Aorta (tissue), 5 donors: ENCODE measurements around the gene PLD3. TPM values are rescaled to one million over a fixed set of nuclear protein-coding genes. Genes with fewer than 3 reads are reported as not detected.

ENCODE experiments used
- ATAC-seq: fragments of 200-7000 bp; cut with Tn5 transposase; one replicate; pipeline ENCODE4 v1.9.1; 2022; ENCODE audit warnings: moderate library complexity; ENCODE audit not compliant: low FRiP score
- DNase-seq, 2 donors: peaks; one replicate each; pipeline ENCODE4 v3.0.0-alpha.2; 2020
- H3K27ac ChIP-seq, 2 donors: one replicate each; pipeline ENCODE4 v1.5.1; 2013; ENCODE audit warnings: low read length in 2 of 2, mild to moderate bottlenecking in 2 of 2, moderate library complexity in 2 of 2, control low read depth in 1 of 2, inconsistent platforms in 1 of 2, low read depth in 1 of 2
- H3K27me3 ChIP-seq, 2 donors: one replicate each; pipeline ENCODE4 v1.6.1; 2013; ENCODE audit warnings: control low read depth in 1 of 2, low read length in 1 of 2, mild to moderate bottlenecking in 1 of 2, moderate library complexity in 1 of 2; ENCODE audit not compliant: insufficient read depth in 2 of 2, control insufficient read depth in 1 of 2
- H3K36me3 ChIP-seq, 2 donors: one replicate each; pipeline ENCODE4 v1.6.1; 2013; ENCODE audit warnings: control low read depth in 1 of 2, low read length in 1 of 2, mild to moderate bottlenecking in 1 of 2; ENCODE audit not compliant: insufficient read depth in 2 of 2, control insufficient read depth in 1 of 2
- H3K4me1 ChIP-seq, 2 donors: one replicate each; pipeline ENCODE4 v1.6.1; 2013; ENCODE audit warnings: low read length in 2 of 2, control low read depth in 1 of 2, mild to moderate bottlenecking in 1 of 2, moderate library complexity in 1 of 2; ENCODE audit not compliant: insufficient read depth in 2 of 2, control insufficient read depth in 1 of 2
- H3K4me3 ChIP-seq, 2 donors: one replicate each; pipeline ENCODE4 v1.5.1; 2013; ENCODE audit warnings: low read length in 2 of 2, control low read depth in 1 of 2, mild to moderate bottlenecking in 1 of 2
- H3K9me3 ChIP-seq: one replicate; pipeline ENCODE4 v1.6.1; 2013; ENCODE audit warnings: mild to moderate bottlenecking, low read length; ENCODE audit not compliant: control insufficient read depth
- WGBS, 2 donors: extraction: QIAGEN DNeasy Blood & Tissue Kit; methylation state at CpG; one replicate each; pipeline ENCODE4 v1.1.7; 2013; 5-methylcytosine and 5-hydroxymethylcytosine counted together
- intact Hi-C, 2 donors: fragments of 100-400 bp; cut with DNase I; formaldehyde crosslinking; loops; one replicate each; pipeline versions ENCODE4 v1.14.2 to v1.15.0; 2022
- polyA plus RNA-seq, 2 donors: library from polyadenylated mRNA; stranded (reverse); fragments of 200-250 nt; gene quantifications; one replicate each; pipeline ENCODE4 v1.2.3, GENCODE V29; 2013
- total RNA-seq, 2 donors: library from RNA; stranded (reverse); fragmentation: NEBNext Ultra II Directional; extraction: Animal tissue kit (Norgen Biotek cat#: 25700); gene quantifications; one replicate each; pipeline ENCODE4 v1.2.1, GENCODE V29; 2021
- donor health status: healthy with polysubstance abuse.
- donor health status: Bipolar disorder and iron deficiency.
- donor health status: DM: no; HTN: no; CAD: no.
- donor health status: DM: no; HTN: no; CAD: no.
- donor health status: DM: yes; HTN: yes; CAD: no.

The PLD3 gene
- total and polyA plus RNA-seq, 4 donors, result 143 to 291 (median 209) TPM

- no peaks in the 10 kb centered on the region for H3K4me1 ChIP-seq
- no peaks in the 10 kb centered on the region for H3K36me3 ChIP-seq
- no peak overlapping the region for H3K27ac ChIP-seq
- DNase-seq (no peak), ATAC-seq (no peak)
- no peaks in the 10 kb centered on the region for H3K9me3 ChIP-seq
- H3K4me3 ChIP-seq, result no peak overlapping the region
- WGBS, 2 donors, result 78 to 80% methylated on average over 4 of the region's 4 CpGs
- intact Hi-C loops, result no loop called here
- no peaks in the 10 kb centered on the region for H3K27me3 ChIP-seq
These were observed 69.1 kb downstream of the PLD3 start for GRCh38 chr19:40417643-40417981.

- no peak for DNase-seq
- intact Hi-C loops, result no loop called here
- 88 to 91% methylated on average over 3 of the region's 3 CpGs for WGBS, 2 donors
- peaks cover 0 to 2% of the 10 kb centered on the region in 2 donors for H3K36me3 ChIP-seq
- ATAC-seq, result no peak
- no peaks in the 10 kb centered on the region for H3K9me3 ChIP-seq
- no peaks in the 10 kb centered on the region for H3K4me1 ChIP-seq
- H3K27me3 ChIP-seq, result no peaks in the 10 kb centered on the region
- no peak overlapping the region for H3K4me3 ChIP-seq
- H3K27ac ChIP-seq, result no peak overlapping the region
These were observed 69.5 kb downstream of the PLD3 start for GRCh38 chr19:40418040-40418439.

- intact Hi-C loops, result no loop called here
- Histone ChIP-seq H3K4me3 (no peak overlapping the region), H3K9me3 (no peaks in the 10 kb centered on the region), H3K27me3 (no peaks in the 10 kb centered on the region), H3K27ac (no peak overlapping the region), H3K36me3 (peaks cover 0 to 4% of the 10 kb centered on the region in 2 donors), H3K4me1 (no peaks in the 10 kb centered on the region)
- 72 to 74% methylated on average over 5 of the region's 5 CpGs for WGBS, 2 donors
- DNase-seq (no peak), ATAC-seq (no peak)
These were observed 70.6 kb downstream of the PLD3 start for GRCh38 chr19:40419066-40419612.

DNA sequence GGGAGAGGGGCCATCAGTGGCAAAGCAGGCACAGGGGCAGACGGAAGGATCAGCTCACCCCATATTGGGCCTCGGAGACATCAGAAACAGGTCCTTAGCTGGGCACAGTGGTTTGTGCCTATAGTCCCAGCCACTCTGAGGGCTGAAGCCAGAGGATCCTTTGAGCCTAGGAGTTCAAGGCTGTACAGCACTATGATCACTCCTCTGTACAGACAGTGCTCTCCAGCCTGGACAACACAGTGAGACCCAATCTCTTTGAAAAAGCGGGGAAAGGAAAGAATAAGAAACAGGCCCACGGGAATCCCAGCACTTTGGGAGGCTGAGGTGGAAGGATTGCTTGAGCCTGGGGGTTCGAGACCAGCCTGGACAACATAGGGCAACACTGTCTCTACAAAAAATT lies 71.3 kb downstream of the PLD3 start:
- WGBS, 2 donors, result 88 to 89% methylated on average over 5 of the region's 5 CpGs
- DNase-seq (no peak), ATAC-seq (no peak)
- H3K27ac ChIP-seq, result no peak overlapping the region
- intact Hi-C loops, result loop anchor here (5.0 to 10.0 kb wide), 2 partner anchors 72 to 115 kb away; partner anchors contain the start of genes C19orf47 (in 1 of the 2) and PLD3 (in 1 of the 2)
- no peaks in the 10 kb centered on the region for H3K27me3 ChIP-seq
- H3K4me3 ChIP-seq, result no peak overlapping the region
- no peaks in the 10 kb centered on the region for H3K4me1 ChIP-seq
- peaks cover 0 to 4% of the 10 kb centered on the region in 2 donors for H3K36me3 ChIP-seq
- no peaks in the 10 kb centered on the region for H3K9me3 ChIP-seq

GRCh38 chr19:40420451-40420765 lies 71.9 kb downstream of the PLD3 start:
- Histone ChIP-seq H3K27ac (peak overlapping the region in 1 of 2 donors; percentile 93), H3K9me3 (no peaks in the 10 kb centered on the region), H3K36me3 (peaks cover 0 to 4% of the 10 kb centered on the region in 2 donors), H3K27me3 (no peaks in the 10 kb centered on the region), H3K4me3 (peak overlapping the region; percentile 22 to 23), H3K4me1 (no peaks in the 10 kb centered on the region)
- DNase-seq (no peak), ATAC-seq (no peak)
- intact Hi-C loops, result loop anchor here (5.0 to 10.0 kb wide), 2 partner anchors 73 to 116 kb away; partner anchors contain the start of genes C19orf47 (in 1 of the 2) and PLD3 (in 1 of the 2)
- WGBS, 2 donors, result 54 to 58% methylated on average over 14 of the region's 14 CpGs

DNA sequence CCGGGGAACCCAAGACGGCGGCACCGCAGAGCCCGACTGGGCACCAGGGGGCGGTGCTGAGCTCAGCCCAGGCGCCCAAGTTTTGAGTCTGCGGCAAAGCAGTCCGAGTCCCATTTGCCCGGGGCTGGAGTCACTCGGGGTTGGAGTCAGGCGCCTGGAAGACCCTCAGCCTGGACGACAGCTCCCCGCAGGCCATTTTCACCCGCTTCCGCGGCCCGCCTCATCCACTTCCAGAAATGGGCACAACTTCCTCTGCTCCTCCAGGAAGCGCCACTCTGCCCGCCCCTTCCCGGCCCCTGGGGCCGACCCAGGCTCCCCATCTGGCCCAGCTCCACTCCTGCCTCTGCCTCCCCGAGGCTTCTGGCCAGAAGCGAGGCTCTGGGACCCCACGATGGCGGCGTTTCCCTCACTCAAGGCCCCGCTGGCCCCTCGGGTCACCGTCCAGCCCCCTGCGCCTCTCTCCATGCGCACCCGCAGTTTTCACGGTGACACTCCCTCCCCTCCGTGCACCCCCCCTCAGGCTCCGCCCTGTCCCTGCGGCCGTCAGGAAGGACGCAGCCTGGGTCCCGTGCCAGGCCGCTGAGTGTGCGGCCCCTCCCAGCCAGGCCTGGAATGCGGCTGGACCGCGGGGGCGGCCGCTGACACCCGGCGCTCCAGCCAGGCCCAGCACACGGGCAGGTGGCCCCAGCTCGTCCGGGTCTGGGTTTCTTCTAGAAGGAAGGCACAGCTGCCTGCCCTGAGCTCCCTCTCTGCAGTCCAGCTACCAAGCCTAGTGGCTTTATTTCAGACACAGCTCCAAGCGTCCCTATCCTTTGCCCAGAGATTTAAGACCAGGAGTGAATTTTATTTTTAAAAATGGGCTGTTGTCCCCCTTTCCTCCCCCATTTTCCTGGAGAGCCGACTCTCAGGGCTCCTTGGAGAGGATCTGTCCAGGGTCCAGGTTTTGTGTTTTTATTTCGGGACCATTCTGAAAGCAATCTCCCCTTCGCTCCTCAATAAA lies 72.6 kb downstream of the PLD3 start:
- Histone ChIP-seq H3K36me3 (peaks cover 0 to 4% of the 10 kb centered on the region in 2 donors), H3K27me3 (no peaks in the 10 kb centered on the region), H3K4me1 (no peaks in the 10 kb centered on the region), H3K9me3 (no peaks in the 10 kb centered on the region), H3K4me3 (peak overlapping the region; percentile 22 to 23), H3K27ac (peak overlapping the region; percentile 93 to 96)
- intact Hi-C loops, result loop anchor here (1.0 to 10.0 kb wide), 3 partner anchors 22 to 116 kb away; partner anchors contain the start of genes C19orf47 (in 1 of the 2) and PLD3 (in 1 of the 2)
- 1 to 2% methylated on average over 54 to 56 of the region's 56 CpGs for WGBS, 2 donors
- peak; percentile 96 to 98 for DNase-seq
- ATAC-seq, result peak; percentile 92

- Histone ChIP-seq H3K9me3 (no peaks in the 10 kb centered on the region), H3K4me1 (no peaks in the 10 kb centered on the region), H3K36me3 (peaks cover 0 to 4% of the 10 kb centered on the region in 2 donors), H3K27ac (no peak overlapping the region), H3K4me3 (no peak overlapping the region), H3K27me3 (no peaks in the 10 kb centered on the region)
- intact Hi-C loops, result loop anchor here (1.0 to 10.0 kb wide), 3 partner anchors 21 to 117 kb away; partner anchors contain the start of genes C19orf47 (in 1 of the 2) and PLD3 (in 1 of the 2)
- ATAC-seq, result no peak
- no peak for DNase-seq
- WGBS, 2 donors, result 67% methylated on average over 16 of the region's 16 CpGs
These were observed 73.7 kb downstream of the PLD3 start for GRCh38 chr19:40421993-40422747.
